Stimulated activated CD8-positive, alpha-beta memory T cell treated with anti-CD3 and anti-CD28 coated beads, Interleukin-2, amount 100 ng/mL, for 48 hours (primary cell): ENCODE measurements around the gene SIPA1L2.

Source experiments
- DNase-seq, 2 donors: peaks; one replicate each; pipeline ENCODE4 v3.0.0-alpha.2; 2020; ENCODE audit warnings: low read depth in 2 of 2

SIPA1L2 gene

DNA sequence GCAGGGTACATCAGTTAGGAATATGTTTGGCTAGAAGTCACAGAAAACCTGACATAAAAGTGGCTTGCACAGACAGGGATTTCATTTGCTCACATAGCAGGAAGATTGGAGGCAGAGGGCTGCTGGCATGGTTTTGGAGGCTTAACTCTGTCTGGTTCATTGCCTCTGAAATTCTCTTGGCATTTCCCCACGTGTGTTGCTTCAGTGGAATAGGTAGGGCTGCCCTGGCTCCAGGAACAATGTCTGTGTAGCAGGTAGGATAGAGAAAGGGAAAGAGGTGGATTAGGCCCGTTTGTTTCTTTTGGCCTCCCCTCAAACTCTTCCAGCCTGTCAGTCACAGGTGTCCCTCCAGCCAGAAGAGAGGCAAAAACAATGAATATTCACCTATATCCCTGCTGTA is 20.5 kb upstream of the SIPA1L2 start:
- DNase-seq = no peak

DNA sequence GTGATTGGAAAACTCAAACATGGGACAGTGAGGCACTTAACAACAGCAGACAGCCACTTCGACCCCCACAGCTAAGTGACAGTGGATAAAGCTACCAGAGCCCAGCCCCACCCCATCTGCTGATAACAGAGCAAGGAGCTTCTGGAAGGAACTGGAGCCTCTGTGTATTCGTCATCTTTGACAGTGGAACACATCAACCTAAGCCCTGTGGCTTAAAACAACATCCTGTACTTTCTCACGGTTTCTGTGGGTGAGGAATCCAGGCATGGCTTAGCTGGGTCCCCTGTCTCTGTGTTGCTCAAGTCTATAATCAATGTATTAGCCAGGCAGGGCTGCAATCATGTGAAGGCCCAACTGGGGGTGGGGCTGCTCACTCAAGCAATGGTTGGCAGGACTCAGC is 18.4 kb upstream of the SIPA1L2 start:
- no peak for DNase-seq

DNA sequence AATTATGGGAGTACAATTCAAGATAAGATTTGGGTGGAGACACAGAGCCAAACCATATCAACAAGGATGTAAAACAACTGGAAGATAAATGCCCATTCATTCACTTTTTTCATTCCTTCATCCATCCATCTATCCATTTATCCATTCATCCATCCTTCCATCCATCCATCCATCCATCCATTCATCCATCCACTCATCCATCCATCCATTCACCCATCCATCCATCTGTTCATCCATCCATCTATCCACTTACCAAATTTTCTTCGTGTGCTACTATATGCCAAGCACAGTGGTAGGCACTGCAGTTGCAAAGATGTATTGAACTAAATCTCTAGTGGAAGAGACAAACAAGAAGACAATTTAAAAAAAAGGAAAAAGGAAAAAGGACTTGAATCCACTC is 14.3 kb upstream of the SIPA1L2 start:
- no peak for DNase-seq

DNA sequence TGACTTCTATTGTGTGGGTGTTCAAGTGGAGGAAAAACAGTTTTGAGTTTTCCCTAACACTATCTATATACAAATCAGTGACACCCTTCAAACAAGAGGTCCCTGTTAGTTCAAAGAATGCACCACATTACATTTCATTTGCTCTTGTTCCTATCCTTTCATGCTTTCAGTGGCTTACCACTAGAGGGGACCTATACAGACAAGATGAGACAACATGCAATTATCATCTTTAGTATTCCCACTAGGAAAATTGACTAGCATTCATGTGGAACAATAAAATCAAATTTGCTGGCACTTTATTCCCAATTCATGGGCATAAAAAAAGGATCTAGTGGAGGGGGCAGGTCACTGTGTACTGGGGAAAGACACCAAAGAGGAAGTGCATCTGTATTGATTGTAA is 13.3 kb upstream of the SIPA1L2 start:
- DNase-seq = no peak

DNA sequence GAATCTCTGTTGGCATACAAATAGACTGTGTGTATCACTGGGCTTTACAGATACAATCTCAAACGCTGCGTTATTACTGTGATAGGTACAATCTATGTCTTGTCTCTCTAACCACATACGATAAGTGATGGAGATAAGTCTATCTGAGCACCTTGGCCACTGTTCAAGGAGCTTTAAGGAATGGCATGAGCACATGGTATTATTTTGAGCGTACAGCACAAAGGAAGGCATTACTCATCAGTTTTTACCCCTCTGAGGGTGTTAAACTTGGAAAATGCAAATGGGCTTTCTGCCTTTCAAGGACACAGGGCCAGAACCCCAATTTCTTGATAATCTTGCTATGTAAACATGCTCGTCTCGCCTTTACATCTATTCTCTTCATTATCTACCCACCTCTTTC is 11.6 kb upstream of the SIPA1L2 start:
- no peak for DNase-seq

DNA sequence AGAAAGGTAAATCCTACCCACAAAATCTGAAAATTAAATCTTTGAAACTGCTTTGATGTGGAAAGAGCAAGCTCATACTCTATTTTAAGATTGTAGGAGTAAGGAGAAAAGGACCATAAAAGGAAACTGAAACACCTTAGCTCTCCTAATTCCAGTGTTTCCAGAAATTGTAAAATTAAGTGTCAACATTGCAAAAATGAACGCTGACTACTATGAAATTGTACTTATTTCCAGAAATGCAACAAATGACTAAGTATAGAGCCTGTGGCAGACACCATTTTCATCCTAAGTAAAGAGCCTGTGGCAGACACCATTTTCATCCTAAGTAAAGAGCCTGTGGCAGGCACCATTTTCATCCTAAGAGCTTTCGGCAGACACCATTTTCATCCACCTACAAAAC is 6.9 kb upstream of the SIPA1L2 start:
- DNase-seq = no peak

DNA sequence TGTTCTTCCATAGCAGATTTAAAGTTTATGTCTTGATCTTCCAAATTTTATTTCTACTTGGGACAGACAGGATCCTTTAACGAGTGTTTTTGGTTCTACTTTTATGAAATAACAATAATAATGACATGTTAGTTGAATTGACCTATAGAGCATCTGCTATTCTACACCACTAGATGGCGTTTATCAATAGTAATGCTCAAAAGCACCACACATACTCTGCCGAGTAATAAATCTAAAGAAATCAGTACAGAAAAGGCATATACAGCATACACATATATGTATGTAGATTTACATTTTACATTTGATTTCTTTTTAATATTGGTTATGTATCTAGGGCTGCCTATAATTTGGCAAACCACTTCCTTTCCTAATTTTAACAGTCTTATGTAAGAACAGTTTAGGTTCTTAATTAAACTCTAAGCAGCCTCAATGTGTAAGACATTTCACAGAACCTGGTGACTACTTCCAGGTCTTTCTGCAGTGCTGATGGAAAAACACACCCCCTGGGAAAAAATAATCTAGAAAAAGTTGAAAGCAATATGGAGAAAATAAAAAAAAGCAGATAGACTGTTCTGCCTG is 5.9 kb upstream of the SIPA1L2 start:
- DNase-seq = no peak

DNA sequence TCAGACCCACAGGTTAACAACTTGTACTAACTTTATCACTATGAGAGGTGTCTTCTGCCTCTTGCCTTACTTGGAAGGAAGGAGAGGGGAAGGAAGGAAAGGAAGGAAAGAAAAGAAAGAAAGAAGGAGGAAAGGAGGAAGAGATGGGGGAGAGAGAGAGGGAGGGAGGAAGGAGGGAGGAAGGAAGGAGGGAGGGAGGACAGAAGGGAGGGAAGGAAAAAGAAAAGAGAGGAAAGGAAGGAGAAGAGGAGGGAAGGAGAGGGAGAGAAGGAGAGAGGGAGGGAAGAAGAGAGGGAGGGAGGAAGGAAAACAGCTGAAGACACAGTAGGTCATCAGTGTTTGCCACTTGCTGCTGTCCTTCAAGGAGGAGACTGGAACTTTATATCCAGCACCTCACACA is 5.3 kb upstream of the SIPA1L2 start:
- no peak for DNase-seq

DNA sequence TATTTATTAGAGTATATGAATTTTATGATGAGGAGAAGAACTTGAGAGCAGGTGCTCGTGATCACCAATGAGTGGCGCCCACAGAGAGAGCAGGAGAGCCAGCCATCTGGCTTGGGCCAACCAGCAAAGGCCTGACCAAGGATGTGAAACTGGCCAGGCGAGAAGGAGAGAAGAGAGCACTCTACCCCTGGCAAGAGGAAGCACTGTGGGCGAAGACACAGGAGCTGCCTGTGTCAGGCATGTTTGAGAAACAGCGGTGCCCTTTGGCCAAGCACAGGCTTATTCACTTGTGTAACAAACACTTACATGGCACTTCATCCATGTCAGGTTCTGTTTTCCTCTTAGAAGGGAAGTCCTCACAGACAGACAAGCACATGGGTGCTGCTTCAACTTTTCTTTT is 4.2 kb upstream of the SIPA1L2 start:
- DNase-seq = no peak

DNA sequence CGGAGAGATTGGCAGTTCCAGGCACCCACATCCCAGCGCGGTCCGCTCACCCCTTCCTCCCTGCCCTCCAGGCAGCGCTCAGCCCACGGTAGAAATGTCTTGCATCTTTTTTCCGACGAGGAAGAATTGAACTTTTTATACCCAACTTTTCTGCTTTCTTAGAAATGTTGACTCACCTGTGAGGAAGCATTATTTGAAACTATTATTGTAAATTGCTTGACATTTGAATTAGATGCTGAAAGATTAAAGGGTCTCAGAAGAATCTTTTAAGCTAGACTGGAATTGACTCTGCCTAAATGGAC is 912 bp upstream of the SIPA1L2 start:
- DNase-seq = no peak

DNA sequence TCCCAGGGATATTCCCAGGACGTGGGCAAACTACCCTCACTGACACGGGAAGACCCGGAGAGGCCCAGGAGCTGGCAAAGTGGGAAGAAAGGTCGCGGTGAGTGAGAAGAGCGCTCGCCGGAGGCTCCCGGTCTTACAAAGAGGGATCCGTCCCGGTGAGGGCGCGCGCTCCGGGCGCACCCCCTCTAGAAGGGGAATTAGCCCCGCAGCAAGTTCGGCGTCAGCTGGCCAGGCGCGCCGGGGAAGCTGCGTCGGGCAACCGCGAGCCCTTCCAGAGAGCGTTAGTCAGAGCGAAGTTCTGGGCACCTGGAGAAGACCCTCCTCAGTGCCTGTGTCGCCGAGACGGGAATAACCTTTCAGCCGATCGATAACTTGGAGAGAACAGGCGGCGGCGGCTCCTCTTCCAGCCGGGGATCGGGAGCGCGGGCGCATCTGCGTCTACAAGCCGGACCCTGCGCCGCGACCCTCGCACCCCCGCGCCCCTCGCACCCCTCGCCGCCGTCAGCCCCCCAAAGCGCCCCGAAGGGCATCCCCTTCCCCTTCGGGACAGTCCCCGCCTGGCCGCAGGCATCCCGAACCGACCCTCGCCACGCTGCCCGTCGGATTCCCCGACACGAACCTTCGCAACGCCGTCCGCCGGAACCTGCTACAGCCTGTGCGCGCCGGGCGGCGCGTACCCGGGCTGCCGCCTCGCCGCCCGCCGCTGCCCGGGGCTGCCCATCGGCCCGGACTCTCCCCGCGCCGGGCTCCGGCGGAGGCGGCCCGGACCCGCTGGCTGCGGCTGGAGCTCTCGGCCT is 485 bp downstream of the SIPA1L2 start:
- DNase-seq = peak; percentile 7 to 12

DNA sequence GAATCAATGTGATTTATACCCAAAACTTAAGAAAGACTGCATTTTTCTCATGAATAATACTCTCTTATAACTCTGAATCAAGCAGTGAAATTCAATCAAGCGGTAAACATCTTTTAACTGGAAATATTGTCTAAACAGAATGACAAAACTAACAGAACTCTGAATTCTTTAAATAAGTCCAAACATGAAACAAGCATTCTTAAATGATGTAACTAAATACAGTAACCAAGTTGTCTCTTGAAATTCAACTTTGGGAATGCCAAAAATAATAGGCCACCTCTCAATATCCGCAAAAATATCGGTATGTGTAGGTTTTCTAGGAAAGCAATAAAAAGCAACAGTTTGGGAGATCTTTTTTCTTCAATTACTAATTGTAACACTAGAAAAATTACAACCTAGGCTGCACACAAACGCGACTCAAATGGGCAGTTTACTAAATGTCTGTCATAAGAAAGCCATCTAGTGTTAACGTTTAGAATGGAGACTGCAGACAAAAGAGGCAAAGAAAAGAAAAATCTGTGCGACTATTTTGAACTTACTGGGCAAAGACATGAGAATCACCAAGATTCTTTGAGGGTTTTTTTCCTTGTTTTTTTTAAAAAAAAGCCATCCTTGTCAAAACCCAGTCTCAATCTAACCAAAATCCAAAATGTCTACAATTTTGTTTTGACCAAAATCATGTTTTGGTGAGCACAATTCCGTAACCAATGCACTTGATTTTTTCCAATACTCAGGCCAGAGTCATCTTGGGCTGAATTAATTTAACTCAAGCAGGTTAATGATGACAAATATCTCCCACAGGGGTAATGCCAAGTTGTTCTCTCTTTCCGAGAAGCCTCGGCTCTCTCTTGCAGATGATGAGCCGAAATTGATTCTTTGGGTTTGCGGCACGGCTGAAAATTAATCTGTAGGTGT is 1.3 kb downstream of the SIPA1L2 start:
- DNase-seq = no peak

DNA sequence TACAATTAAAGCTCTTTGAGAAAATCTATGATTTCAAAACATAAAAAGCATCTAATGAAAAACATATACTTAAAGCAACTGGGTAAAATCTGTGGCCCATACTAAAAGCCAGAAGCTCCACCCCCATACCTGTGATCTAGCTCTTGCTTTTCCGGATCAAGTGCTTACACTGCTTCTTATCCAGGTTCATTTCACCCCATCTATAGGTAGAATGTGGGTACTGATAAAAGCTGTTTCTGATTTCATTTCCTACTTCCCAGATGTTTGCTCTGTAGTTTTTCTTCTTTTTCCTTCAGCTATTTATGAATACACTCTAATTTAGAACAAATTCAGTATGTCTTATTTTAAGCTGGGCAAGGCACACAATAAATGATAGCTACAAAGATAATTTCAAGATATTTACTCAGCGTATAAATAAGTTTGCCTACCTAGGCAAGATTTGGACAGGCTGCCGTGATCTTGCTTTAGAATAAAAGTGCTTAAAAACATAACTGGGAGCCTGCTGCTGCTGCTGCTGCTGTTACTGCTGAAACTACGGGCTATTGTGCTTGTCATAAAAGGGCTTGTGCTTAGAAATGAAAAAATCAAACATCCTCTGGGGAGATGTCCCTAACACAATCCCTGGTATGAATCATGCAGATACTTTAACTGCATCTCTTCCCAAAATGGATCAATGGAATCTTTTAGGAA is 2.1 kb downstream of the SIPA1L2 start:
- no peak for DNase-seq

DNA sequence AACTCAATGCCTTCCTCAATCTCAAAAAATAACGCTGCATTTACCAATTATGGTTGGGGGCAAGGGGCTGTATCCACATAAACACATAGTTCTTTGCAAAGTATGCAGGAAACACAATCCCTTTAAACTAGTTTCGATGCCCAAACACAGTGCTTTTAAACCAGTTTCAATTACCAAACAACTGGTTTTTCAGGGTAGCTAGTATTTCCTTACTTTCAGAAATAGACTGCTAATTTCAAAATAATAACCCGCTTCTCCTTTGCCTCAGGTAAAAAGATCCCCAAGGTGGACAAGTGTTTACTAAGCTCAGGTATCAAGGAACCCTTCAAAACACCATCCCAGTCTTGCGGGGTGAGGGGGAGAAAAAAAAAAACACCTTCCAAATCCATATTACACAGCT is 2.8 kb downstream of the SIPA1L2 start:
- DNase-seq = no peak

DNA sequence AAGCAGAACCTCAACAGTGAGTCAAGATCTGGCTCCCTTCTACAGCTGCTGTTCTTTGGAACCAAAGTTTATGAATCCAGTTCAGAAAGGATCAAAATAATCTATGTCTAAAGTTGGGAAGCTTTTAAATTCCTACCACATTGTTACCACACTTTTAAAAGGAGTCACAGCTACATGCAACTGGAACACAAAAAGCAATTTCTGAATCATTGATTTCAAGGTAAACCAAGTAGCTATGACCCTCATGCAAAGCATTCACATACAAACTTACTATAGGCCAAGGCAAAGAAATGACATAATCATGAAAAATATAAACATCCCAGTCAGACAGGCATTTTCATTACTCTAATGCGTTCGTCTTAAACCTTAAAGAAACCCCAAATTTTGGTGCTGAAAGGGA is 3.5 kb downstream of the SIPA1L2 start:
- no peak for DNase-seq

DNA sequence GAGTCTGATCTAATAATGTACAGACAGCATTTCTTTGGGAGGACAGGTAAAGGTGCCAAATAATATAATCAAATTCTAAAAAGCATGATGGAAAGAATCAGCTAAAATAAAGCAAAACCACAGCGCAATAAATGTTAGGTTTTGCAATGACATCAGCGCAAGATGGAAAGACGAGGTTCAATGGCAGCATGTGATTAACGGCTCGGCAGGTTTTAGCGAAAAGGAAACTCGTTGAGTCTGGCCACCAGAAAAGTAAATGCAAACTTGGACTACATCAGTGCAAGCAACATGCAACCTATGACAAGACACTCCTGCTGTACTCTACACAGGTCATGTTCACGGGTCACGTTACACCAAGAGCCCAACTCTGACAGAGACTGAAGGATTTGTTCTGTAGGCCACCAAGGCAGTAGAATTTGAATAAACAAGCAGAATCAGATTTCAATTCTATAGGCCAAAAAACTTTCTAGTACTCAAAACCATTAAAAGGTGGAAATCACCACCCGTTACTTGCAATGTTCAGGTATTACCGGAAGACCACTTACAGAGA is 4.5 kb downstream of the SIPA1L2 start:
- no peak for DNase-seq

DNA sequence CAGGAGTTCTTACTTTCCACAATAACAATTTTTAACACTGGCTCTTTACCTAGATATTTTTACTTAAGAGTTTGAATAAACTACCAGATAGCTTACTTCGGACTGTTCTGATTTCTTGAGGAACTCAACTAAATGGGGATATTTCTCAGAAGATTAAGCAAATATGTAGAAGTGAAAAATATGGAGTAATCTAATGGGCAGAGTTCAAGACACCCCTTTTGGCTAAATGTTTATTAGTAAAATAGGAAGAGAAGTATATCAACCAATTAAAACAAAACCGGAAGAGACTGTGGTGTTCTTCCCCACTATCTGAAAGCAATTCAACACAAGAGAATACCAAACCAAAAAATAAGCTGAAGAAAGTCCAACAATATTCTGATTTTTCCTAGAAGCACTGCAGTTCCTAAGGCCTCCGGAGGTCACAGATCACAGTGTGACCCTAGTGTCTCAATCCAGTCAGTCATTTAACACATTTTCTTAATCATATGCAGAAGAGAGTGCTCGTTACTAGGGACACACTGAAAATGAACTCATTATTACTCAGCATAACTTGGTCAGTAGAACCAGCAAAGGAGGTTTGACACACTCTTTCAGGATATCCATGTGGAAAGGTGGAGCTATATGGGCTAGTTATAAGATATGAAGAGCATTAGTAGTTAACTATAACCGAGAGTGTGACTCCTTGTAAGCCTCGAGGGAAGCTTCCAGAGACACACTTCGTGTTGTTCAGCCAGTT is 5.2 kb downstream of the SIPA1L2 start:
- no peak for DNase-seq

DNA sequence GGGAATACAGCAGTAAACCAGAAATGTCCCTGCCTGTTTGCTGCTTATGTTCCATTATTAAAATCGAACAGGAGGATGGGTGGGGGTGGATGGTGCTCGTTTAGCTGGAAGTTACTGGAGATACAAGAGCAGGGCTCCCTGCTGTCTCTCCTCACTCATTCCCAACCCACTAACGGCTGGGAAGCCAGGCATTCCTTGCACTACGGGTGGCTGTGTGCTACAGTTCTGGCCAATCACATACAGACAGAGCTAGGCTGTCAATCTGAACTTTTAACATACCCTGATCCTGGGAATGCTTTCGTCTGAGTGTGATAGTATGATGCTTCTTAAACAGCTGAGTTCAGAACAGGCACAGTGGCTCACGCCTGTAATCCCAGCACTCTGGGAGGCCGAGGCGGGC is 7.0 kb downstream of the SIPA1L2 start:
- no peak for DNase-seq

DNA sequence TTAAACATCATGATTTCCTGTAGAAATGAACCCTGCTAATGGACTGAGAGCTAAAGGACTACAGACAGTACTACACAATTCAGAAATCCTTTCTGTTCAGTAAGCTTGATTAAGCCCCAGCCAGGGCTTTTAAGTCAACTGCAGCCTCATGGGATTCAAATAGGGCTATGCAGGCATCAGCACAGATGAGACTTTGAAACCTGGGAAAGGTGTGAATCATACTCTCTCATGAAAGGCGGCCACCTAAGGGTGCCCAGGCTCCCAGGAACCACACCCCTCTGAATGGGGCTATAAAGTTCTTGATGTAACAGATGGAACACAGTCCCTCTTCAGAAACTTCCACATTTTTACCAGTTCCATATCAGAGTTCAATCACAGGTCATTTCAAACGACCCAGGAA is 7.6 kb downstream of the SIPA1L2 start:
- no peak for DNase-seq

DNA sequence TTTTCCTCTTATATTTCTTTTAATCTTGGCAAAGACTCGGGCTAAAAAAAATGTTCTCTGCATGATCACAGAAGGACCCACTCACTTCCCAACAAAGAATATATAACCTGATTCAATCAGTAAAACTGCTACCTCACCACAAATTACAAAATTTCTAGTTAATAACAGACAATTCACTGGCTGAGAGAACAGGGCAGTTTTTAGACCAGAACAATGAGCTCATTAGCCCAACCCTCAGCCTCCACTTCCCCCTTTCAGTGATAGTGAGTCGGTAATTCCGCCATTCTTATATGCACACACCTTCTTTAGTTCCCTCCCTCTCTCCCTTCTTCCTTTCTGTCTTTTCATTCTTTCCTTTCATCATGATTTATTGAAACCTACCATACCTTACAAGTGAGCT is 8.9 kb downstream of the SIPA1L2 start:
- DNase-seq = no peak

DNA sequence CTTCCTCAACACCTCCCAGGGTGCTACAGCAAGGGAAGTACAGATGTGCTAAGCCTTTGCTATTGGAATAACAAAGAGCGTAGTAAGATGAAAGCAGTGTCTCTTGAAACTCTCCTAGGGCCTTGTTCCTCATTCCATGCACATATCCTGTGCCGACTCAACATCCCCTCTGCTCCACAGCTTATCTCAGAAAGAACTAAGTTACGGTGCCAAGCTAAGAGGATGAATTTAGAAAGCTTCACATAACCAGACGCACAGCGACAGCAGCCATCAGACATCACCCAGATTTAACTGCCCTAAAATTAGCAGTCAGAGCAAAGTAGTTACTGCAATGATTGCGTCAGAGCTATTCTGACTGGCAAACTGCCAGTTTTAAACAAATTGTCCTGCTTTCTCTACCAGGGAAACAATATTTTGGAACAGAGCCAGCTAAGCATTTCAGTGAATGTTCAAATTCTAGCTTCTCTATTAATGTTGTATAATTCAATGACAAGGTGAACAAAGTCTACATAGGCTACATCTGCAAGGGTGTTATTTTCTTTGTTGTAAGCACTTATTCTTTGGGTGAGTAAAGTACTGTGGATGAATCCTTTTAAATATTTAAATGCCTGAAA is 9.5 kb downstream of the SIPA1L2 start:
- no peak for DNase-seq
